K562 (cell line): Measurements from ENCODE around the gene MYADM. TPM values are rescaled to one million over a fixed set of nuclear protein-coding genes. Genes with fewer than 3 reads are reported as not detected.

Source experiments
- BRF1 ChIP-seq: IDR thresholded peaks from 3 replicates; pipeline ENCODE4 v1.6.1; 2011; ENCODE audit warnings: borderline replicate concordance, mild to moderate bottlenecking; ENCODE audit not compliant: insufficient read length; ENCODE audit errors: extremely low read depth
- CCNT2 ChIP-seq: IDR thresholded peaks from 2 replicates; pipeline ENCODE4 v1.6.1; 2011; ENCODE audit warnings: borderline replicate concordance, low read depth, mild to moderate bottlenecking, moderate library complexity, mixed read lengths, low read length; ENCODE audit not compliant: insufficient read length; ENCODE audit errors: extremely low read depth
- CEBPB ChIP-seq: fragments of 450-650 bp; IDR thresholded peaks from 2 replicates; pipeline ENCODE4 v1.6.1; 2016; ENCODE audit warnings: missing genetic modification characterization, missing compliant biosample characterization
- CSDE1 ChIP-seq, 2 experiments: fragments of 450-650 bp; IDR thresholded peaks; 2 replicates each; pipeline ENCODE4 v1.6.1; 2016; ENCODE audit warnings: mild to moderate bottlenecking in 1 of 2
- E2F8 ChIP-seq: fragments of 450-650 bp; IDR thresholded peaks from 2 replicates; pipeline ENCODE4 v1.7.1; 2018; ENCODE audit warnings: mild to moderate bottlenecking, low read depth; ENCODE audit not compliant: partially characterized antibody
- HIVEP1 ChIP-seq: fragments of 250-450 bp; sonication (Bioruptor Pico); IDR thresholded peaks from 2 replicates; pipeline ENCODE4 v1.4.0; 2020; ENCODE audit warnings: mild to moderate bottlenecking
- HNRNPL ChIP-seq: fragments of 200-400 bp; formaldehyde crosslinking; IDR thresholded peaks from 2 replicates; pipeline ENCODE4 v1.6.1; 2017; ENCODE audit warnings: low read depth, mild to moderate bottlenecking, low read length
- HOMEZ ChIP-seq: fragments of 250-450 bp; sonication (Bioruptor Pico); IDR thresholded peaks from 2 replicates; pipeline ENCODE4 v1.4.0; 2020; ENCODE audit warnings: mild to moderate bottlenecking, moderate library complexity
- NFATC3 ChIP-seq: fragments of 450-650 bp; IDR thresholded peaks from 2 replicates; pipeline ENCODE4 v1.6.1; 2017; ENCODE audit warnings: mild to moderate bottlenecking
- NFIC ChIP-seq: fragments of 450-650 bp; IDR thresholded peaks from 2 replicates; pipeline ENCODE4 v1.6.1; 2017; ENCODE audit warnings: mild to moderate bottlenecking, inconsistent platforms
- NFXL1 ChIP-seq: fragments of 450-650 bp; formaldehyde crosslinking; IDR thresholded peaks from 2 replicates; pipeline ENCODE4 v1.4.0; 2021; ENCODE audit warnings: mild to moderate bottlenecking
- PPARD ChIP-seq: fragments of 250-450 bp; sonication (Bioruptor Pico); IDR thresholded peaks from 2 replicates; pipeline ENCODE4 v1.8.0; 2022; ENCODE audit warnings: inconsistent platforms, mild to moderate bottlenecking, moderate library complexity
- RB1 ChIP-seq: fragments of 450-650 bp; IDR thresholded peaks from 2 replicates; pipeline ENCODE4 v1.6.1; 2017; ENCODE audit warnings: low read depth, mild to moderate bottlenecking
- RNF2 ChIP-seq: sonication (generic); IDR thresholded peaks from 2 replicates; pipeline ENCODE4 v1.6.1; 2016
- SIN3A ChIP-seq, 2 experiments: fragments of 150-350 bp in 1 of 2; IDR thresholded peaks; 2 replicates each; pipeline ENCODE4 v1.6.1; 2011 to 2016; ENCODE audit warnings: borderline replicate concordance in 2 of 2, low read depth in 2 of 2, low read length in 2 of 2, mild to moderate bottlenecking in 2 of 2, moderate library complexity in 2 of 2; ENCODE audit not compliant: control insufficient read depth in 1 of 2
- SNRNP70 ChIP-seq: fragments of 200-400 bp; formaldehyde crosslinking; optimal IDR thresholded peaks from 2 replicates; pipeline ENCODE3; 2017; ENCODE audit warnings: low read depth, low read length
- SREBF1 ChIP-seq: fragments of 150-350 bp; IDR thresholded peaks from 2 replicates; pipeline ENCODE4 v1.6.1; 2014; ENCODE audit warnings: antibody characterized with exemption, low read depth, low read length, borderline replicate concordance
- TFAP4 ChIP-seq: sonication (generic); formaldehyde crosslinking; IDR thresholded peaks from 2 replicates; pipeline ENCODE4 v1.8.0; 2022; ENCODE audit warnings: missing genetic modification reagents, mild to moderate bottlenecking, moderate library complexity, borderline replicate concordance
- TRIM25 ChIP-seq: fragments of 450-650 bp; IDR thresholded peaks from 2 replicates; pipeline ENCODE4 v1.7.0; 2016; ENCODE audit warnings: borderline replicate concordance
- U2AF1 ChIP-seq: fragments of 200-400 bp; formaldehyde crosslinking; optimal IDR thresholded peaks from 2 replicates; pipeline ENCODE3; 2017; ENCODE audit warnings: mild to moderate bottlenecking, low read depth, low read length, moderate library complexity
- ZSCAN29 ChIP-seq: fragments of 450-650 bp; IDR thresholded peaks from 2 replicates; pipeline ENCODE4 v1.6.1; 2017
- polyA plus RNA-seq, 8 experiments: library from polyadenylated mRNA; depleted of rRNA in 4 of 8; stranded (reverse) in 5 of 8; unstranded in 3 of 8; fragments of >200 nt; fragmentation: Nextera tagmentation in 2 of 8; fragmentation: Illumina TruSeq in 1 of 8; extraction: Ambion mirVana in 2 of 8; extraction: Trizol in 1 of 8; gene quantifications; 2 replicates each; pipeline versions ENCODE4 v1.2.1 to v1.2.3, GENCODE V29; 2011 to 2014; ENCODE audit warnings: inconsistent platforms in 1 of 8, missing spikeins in 1 of 8
- total RNA-seq, 7 experiments: library from RNA; depleted of rRNA in 6 of 7; stranded (reverse); fragments of >200 nt in 6 of 7; fragmentation: Illumina TruSeq in 2 of 7; extraction: Trizol in 2 of 7; gene quantifications; 2 replicates each; pipeline versions ENCODE4 v1.2.1 to v1.2.3, GENCODE V29; 2011 to 2021; ENCODE audit warnings: low replicate concordance in 1 of 7

The MYADM gene
- total and polyA plus RNA-seq, 9 of the 15 experiments (the other 6 are each of a cell fraction or from before 2014, with no cell fraction given) = 4.5 to 70.3 (median 14.4) TPM

- TF ChIP-seq CCNT2 (peak; percentile 52), RNF2 (no peak), HNRNPL (peak; percentile 41; the same call in 1 of the 2 replicates), ZSCAN29 (no peak), SNRNP70 (no peak), NFATC3 (no peak), RB1 (0 out of 2 replicates have a peak, but pooled peaks have one; percentile 39), NFXL1 (no peak), HIVEP1 (CRISPR knock-in tag) (no peak), CSDE1 (IDR thresholded peaks at IDR 0.05) (no peak), HOMEZ (no peak), SIN3A (IDR thresholded peaks at IDR 0.05; ENCODE audit: borderline replicate concordance in 2 of 2, control insufficient read depth in 1 of 2, low read depth in 2 of 2, low read length in 2 of 2) (no peak), PPARD (CRISPR knock-in tag) (no peak), TFAP4 (CRISPR knock-in tag) (no peak; the same call in 1 of the 2 replicates), U2AF1 (no peak), TRIM25 (no peak; the same call in 1 of the 2 replicates), SREBF1 (no peak), CEBPB (tag) (no peak), NFIC (no peak), E2F8 (no peak), BRF1 (no peak)
Observed at GRCh38 chr19:53881482-53882390, 14.1 kb downstream of the MYADM start, which contains the start of gene PRKCG (continued).
